ENCODE data around the gene MRPL49.
A peak's percentile ranks its signal among the peaks of the same experiment; 100 is the strongest.

Gene MRPL49

DNA sequence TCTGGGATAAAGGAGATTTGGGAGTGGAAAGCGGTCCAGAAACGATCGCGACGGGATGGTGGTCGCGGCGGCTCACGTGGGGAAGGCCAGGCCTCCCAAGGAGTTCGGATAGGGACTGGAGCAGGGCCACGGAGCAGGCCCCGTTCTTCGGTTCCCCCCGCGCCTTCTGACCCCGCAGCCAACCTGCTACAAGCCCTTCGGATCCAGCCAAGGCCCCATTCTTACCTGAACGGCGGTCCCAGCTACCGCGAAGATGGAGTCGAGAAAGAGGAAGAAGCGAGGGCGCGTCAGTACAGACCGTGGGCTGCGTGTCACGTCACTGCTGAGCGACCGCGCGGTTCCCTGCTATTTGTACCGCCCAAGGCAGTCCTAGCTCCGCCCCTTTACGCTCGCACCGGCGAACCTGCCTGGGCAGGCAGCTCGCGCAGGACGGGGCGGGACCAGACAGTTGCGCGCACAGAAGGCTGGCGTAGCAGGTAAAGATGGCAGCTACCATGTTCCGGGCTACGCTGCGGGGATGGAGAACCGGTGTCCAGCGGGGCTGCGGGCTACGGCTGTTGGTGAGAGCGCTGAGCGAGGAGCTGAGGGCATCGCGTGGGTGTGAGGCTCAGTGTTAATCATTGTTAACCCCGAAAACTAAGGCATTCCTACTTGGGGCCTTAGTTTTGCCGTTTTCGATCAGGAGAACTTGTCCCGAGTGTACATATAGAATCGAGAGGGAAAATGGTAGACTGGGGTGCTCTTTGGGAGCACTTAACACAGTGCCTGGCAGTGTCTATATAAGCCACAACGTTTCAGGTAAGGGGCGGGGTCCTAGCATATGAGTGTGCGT is at the start of gene MRPL49, which contains the start of gene FAU:
MRPL49 (plus strand) TSS at position 457 of the 832 bp plus-strand sequence; CDS start at position 483, 26 bp downstream.
FAU (minus strand) TSS at position 270 of the 832 bp plus-strand sequence. CDS start 321 bp downstream, outside the sequence.
- peak within 1 kb of the TSS; percentile 83 for H3K27ac ChIP-seq
- TF ChIP-seq CTCF (conservative IDR thresholded peaks at IDR 0.05) = no peak
- peak; percentile 67; the same call in 1 of the 2 replicates for TF ChIP-seq ZFX (IDR thresholded peaks at IDR 0.05)

DNA sequence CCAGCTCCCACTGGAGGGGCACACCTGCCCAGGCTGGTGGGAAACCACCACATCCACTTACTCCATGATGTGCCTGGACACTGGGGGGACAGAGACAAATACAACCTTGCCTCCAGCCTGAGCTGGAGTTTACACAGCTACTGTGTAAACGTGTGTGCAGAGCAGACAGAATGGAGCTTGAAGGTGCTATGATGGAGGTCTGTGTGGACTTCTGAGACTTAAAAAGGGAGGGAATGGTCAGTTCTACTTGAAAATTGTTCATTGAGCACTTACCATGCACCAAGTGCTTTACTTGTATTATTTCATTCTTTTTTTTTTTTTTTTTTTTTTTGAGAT is 49.5 kb upstream of the MRPL49 start:
- no peak overlapping the region for H3K27ac ChIP-seq
- no peak for TF ChIP-seq CTCF (conservative IDR thresholded peaks at IDR 0.05)

DNA sequence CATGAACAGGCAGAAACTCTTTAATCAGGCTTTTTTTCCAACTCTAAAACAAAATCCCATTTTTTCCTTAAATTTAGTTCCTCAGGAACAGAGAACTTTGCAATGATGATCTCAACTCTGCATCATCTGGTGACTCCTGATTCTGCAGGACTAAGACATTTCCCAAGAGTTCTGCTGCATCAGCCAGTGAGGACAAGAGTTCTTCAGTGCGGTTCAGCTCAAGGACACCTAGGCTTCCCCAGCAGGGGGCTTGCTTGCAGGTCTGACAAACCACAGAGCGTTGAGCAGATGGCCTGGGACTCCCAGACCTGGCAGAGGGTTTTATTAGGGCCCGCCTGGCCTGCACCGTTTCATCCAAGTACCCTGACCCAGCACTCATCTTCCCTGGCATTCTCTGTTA is 44.7 kb upstream of the MRPL49 start:
- no peak overlapping the region for H3K27ac ChIP-seq
- TF ChIP-seq CTCF (conservative IDR thresholded peaks at IDR 0.05) (no peak), ZFX (IDR thresholded peaks at IDR 0.05) (no peak)

DNA sequence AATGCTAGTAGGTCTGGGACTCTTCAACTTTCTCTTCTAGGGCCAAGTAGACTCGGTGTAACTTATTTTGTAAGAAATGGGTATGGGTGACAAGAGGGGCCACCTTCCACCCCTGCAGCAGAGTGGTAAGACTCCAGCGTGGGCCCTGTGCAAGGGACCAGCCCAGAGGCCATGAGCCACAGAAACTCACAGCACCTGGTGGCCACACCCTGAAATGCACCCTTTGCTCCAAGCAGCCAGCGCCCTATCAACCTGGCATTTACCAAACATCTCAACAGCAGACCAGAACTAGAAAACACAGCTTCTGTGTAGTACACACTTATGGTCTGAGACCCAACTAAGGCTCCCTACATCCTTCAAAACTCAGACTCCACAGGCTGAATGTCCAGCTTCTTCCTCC is 44.0 kb upstream of the MRPL49 start:
- H3K27ac ChIP-seq = no peak overlapping the region
- TF ChIP-seq CTCF (conservative IDR thresholded peaks at IDR 0.05) (peak; percentile 78), ZFX (IDR thresholded peaks at IDR 0.05) (no peak)

- H3K27ac ChIP-seq = no peak overlapping the region
- TF ChIP-seq ZFX (IDR thresholded peaks at IDR 0.05) (no peak), CTCF (conservative IDR thresholded peaks at IDR 0.05) (no peak)
Observed at GRCh38 chr11:65078786-65079342, 43.3 kb upstream of the MRPL49 start.

DNA sequence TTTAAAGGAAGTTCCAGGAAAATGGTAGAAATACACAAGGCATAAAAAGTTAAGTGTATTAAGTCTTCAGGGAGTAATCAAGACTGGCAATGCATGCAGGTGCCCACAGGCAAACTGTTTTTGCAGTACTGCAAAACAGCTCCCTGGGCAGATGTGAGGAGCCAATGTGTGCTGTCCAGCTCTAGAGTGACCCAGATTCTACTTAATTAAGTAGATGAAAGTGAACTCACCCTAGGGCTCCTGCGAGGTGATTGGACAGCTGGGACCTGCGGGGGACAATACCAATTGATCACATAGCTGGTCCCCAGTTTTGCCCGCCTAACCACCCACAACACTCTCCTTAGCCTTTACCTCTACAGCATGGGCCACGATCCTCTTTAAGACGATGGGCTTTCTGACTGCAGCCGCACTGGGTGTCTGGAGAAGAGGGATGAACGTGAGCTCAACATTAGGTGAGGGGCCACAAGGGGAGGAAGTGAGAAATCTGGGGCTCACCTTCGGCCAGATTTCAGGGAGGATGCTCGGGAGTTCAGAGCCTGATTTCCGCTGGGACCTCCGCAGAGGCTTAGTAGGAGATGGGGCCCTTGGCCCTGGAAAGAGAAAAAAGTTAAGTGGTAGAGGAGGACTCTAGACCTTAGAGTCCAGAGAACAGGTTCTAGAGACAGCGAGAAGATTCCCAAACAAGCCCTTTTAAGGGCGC is 38.8 kb upstream of the MRPL49 start:
- peak overlapping the region; percentile 91 for H3K27ac ChIP-seq
- TF ChIP-seq ZFX (IDR thresholded peaks at IDR 0.05) = no peak
- TF ChIP-seq CTCF (conservative IDR thresholded peaks at IDR 0.05) = no peak
